Peyer's patch (tissue), 4 donors: ENCODE results near the gene NOTCH2.
"Not testable (repeated sequence)": the region's sequence is repeated elsewhere in the genome, so short reads cannot be mapped to it uniquely, and the experiment has no call there.

Experiments used
- CTCF ChIP-seq, 6 experiments: fragments of 450-650 bp in 4 of 6; fragments of 200-600 bp in 2 of 6; sonication (generic) in 1 of 6; IDR thresholded peaks; one replicate each; pipeline ENCODE4 v1.5.1; 2017 to 2019; ENCODE audit warnings: antibody characterized with exemption in 6 of 6, mild to moderate bottlenecking in 3 of 6, moderate library complexity in 1 of 6
- POLR2A ChIP-seq, 2 donors: fragments of 450-650 bp; IDR thresholded peaks; one replicate each; pipeline ENCODE4 v1.5.1; 2017; ENCODE audit warnings: antibody characterized with exemption in 2 of 2, mild to moderate bottlenecking in 2 of 2, moderate library complexity in 2 of 2

GRCh38 chr1:120096981-120097545, 27.6 kb upstream of the NOTCH2 start:
- not testable (repeated sequence) for TF ChIP-seq CTCF, POLR2A (IDR thresholded peaks at IDR 0.05)
